AG10803 (cell line): Measurements from ENCODE around the gene MED10.

Source experiments
- DNase-seq: peaks from one replicate; pipeline ENCODE4 v3.0.0; 2010; ENCODE audit warnings: low read depth
- H3K4me3 ChIP-seq: 2 replicates; pipeline ENCODE4 v1.5.1; 2011; ENCODE audit warnings: mild to moderate bottlenecking, low read length, control low read depth
- TF ChIP-seq, protein P1 (sequence below): conservative IDR thresholded peaks from 2 replicates; pipeline ENCODE4 v1.5.1; 2011; ENCODE audit warnings: mild to moderate bottlenecking, low read length, control low read depth, inconsistent platforms

Gene MED10, protein sequence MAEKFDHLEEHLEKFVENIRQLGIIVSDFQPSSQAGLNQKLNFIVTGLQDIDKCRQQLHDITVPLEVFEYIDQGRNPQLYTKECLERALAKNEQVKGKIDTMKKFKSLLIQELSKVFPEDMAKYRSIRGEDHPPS

DNA sequence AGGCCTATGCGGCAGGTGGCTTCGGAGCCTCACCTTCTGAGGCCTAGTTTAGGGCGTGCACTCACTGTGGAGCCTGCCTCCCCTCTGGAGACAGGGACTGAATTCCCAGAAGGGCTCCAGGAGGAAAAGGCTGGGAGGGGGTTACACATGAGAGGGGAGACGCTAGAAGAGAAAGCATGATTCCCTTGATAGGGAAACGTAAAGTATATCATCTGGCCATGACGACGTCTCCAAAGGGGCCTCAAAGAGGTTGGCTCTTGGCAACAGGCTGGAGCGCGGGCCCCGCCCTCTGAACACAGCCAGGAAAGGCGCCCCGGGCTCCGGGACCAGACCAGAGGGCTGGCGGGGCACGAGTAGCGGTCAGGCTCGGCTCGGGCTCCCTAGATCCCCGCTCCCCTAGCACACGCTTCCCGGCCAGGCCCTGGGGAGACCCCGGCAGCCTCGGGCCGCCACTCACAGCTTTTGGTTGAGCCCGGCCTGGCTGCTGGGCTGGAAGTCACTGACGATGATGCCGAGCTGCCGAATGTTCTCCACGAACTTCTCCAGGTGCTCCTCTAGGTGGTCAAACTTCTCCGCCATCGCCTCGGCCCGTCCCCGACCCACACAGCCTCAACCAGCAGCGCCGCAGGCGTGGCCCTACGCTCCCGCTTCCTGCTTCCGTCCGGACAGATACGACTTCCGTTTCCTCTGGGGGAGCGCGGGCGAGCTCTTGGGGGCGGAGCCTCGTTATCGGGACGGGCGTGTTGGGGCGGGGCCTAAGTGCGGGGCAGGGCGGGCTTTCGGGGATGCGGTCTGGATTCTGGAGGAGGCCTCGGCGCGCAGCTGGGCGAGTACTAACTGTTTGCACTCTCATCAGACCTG is at the start of gene MED10:
MED10 (minus strand) TSS at position 643 of the 861 bp plus-strand sequence; CDS start at position 579, 64 bp downstream.
- H3K4me3 ChIP-seq, result peak within 1 kb of the TSS; percentile 96
- TF ChIP-seq, protein P1, sequence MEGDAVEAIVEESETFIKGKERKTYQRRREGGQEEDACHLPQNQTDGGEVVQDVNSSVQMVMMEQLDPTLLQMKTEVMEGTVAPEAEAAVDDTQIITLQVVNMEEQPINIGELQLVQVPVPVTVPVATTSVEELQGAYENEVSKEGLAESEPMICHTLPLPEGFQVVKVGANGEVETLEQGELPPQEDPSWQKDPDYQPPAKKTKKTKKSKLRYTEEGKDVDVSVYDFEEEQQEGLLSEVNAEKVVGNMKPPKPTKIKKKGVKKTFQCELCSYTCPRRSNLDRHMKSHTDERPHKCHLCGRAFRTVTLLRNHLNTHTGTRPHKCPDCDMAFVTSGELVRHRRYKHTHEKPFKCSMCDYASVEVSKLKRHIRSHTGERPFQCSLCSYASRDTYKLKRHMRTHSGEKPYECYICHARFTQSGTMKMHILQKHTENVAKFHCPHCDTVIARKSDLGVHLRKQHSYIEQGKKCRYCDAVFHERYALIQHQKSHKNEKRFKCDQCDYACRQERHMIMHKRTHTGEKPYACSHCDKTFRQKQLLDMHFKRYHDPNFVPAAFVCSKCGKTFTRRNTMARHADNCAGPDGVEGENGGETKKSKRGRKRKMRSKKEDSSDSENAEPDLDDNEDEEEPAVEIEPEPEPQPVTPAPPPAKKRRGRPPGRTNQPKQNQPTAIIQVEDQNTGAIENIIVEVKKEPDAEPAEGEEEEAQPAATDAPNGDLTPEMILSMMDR, result no peak
- peak; percentile 90 for DNase-seq

DNA sequence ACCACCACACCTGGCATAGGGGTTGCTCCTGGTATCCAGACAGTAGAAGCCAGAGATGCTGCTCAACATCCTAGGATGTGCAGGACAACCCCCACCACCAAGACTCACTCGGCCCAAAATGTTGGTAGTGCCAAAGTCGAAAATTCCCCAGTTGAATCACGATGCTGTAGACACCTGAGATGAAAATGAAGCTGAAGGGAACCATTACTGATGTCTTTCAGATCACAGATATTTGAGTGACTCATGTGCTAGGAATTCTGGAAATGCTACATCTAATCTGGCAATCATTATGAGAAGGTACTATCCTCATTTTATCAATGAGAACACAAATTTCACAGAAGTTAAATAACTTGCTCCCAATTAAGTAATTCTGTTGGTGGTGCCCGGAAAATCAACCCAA is 49.3 kb upstream of the MED10 start:
- no peak overlapping the region for H3K4me3 ChIP-seq
- TF ChIP-seq, protein P1, result no peak
- no peak for DNase-seq

DNA sequence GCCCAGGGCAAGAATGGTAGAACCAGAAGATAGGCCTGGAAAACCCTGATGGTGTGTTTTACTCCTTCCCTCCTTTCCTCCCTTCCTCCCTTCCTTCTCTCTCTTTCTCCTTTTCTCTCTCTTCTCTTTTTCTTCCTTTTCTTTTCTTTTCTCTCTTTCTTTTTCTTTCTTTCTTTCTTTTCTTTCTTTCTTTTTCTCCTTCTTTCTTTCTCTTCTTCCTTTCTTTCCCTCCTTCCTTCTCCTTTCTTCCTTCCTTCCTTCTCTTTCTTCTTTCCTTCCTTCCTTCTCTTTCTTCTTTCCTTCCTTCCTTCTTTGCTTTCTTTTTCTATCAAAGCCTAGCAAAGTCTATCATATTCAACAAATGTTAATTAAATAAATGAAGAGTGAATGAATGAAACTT is 46.4 kb upstream of the MED10 start:
- H3K4me3 ChIP-seq, result no peak overlapping the region
- DNase-seq, result no peak
- TF ChIP-seq, protein P1, result no peak

DNA sequence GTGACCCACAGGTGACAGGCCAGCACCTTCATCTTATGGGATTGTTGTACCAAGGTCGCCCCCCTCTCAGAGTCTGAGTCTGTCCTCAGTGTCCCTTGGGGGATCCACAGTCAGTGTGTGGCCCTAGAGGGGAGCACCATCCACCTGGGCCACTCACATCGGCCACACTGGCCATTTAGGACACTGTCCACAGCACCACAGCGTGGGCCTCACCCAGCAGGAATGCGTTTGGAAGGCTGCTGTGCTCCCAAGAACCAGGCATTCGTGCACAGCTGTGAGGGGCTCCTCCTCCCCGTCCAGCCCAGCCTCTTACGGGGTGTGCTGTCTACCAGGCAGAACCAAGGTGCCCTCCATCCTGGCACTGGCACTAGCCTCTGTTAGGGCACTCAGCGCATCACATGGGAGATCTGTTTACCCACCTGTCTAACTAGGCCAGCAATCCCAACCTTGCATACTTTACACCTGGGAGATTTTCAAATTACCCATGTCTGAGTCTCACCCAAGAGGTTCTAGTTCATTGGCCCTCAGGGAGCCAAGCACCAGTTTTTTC is 45.8 kb upstream of the MED10 start:
- H3K4me3 ChIP-seq, result no peak overlapping the region
- no peak for DNase-seq
- TF ChIP-seq, protein P1, result no peak

DNA sequence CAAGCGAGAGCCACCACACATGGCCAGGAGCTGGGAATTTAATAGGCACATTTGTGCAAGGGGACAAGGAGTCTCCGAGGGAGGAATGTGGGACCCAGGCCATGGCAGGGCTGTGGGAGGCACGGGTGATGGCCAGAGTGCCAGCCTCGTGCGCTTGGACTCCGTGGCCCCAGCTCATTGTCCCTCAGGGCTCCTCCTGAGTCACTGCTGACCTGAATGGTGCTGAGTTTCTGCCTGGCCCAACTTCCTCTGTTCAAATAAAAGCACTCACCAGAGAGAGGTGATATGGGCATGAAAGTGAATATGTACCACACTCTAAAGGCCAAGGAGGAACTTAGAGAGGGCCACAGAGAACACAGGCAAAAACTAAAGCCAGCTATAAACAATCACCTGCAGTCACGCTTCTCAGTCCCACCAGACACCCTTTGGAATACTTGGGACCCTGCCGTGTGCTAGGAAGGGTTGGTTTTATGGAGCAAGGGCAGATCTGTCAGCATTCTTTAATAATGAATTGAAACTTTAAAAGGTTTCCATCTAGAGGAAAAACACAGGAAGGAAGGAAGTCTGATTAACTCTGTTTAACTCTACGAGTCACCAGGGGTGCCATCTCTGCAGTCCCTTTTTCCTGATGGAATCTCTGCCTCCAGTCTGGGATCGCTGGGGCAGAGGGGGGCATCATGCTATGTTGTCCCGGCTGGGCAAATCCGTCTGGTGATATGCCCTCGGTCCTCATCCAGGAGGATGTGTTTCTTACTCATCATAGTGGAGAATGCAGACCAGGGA is 45.2 kb upstream of the MED10 start:
- no peak overlapping the region for H3K4me3 ChIP-seq
- DNase-seq, result no peak
- TF ChIP-seq, protein P1, result no peak

DNA sequence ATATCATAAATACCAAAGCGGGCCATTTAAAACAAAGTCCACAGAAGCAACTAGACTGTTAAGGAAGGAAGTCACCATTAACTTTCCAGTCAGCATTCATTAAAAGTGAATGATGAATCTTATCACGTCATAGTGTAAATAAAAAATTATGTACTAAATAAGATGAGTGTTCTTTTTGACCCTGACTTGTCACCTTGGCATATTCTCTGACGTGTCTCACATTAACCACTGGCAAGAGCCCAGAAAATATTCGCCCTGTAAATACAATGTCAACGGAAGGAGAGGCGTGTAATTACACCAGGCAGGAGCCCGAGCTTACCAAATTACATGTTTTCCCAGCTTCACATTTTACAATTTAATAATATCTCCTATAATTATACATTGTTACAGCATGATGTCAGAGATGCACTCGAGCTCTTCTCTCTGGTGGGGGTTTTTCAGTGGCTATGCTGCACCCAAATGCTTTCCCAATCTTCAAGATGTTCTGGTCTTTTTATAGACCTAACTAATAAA is 41.0 kb upstream of the MED10 start:
- H3K4me3 ChIP-seq, result no peak overlapping the region
- TF ChIP-seq, protein P1, result no peak
- no peak for DNase-seq
